IPS-18c (cell line): Measurements from ENCODE around the gene FLNB.

Experiments
- H3K4me3 ChIP-seq: 2 replicates; pipeline ENCODE4 v1.7.0; 2013; ENCODE audit warnings: low read depth, mild to moderate bottlenecking, low read length, moderate library complexity; ENCODE audit not compliant: insufficient read depth
- H3K9me3 ChIP-seq: one replicate; pipeline ENCODE4 v1.6.1; 2013; ENCODE audit warnings: mild to moderate bottlenecking, low read length, moderate library complexity; ENCODE audit not compliant: control insufficient read depth, insufficient read depth

FLNB gene

GRCh38 chr3:58098531-58098930 is 90.3 kb downstream of the FLNB start:
- no peak overlapping the region for H3K4me3 ChIP-seq
- no peaks in the 10 kb centered on the region for H3K9me3 ChIP-seq

GRCh38 chr3:58099865-58100264 is 91.6 kb downstream of the FLNB start:
- Histone ChIP-seq H3K9me3 (peaks cover 2% of the 10 kb centered on the region), H3K4me3 (no peak overlapping the region)

GRCh38 chr3:58101499-58102389 is 93.5 kb downstream of the FLNB start:
- no peak overlapping the region for H3K4me3 ChIP-seq
- peaks cover 2% of the 10 kb centered on the region for H3K9me3 ChIP-seq

GRCh38 chr3:58102390-58102750 is 94.1 kb downstream of the FLNB start:
- Histone ChIP-seq H3K4me3 (no peak overlapping the region), H3K9me3 (peaks cover 2% of the 10 kb centered on the region)

GRCh38 chr3:58102976-58103451 is 94.8 kb downstream of the FLNB start:
- H3K4me3 ChIP-seq: no peak overlapping the region
- peaks cover 2% of the 10 kb centered on the region for H3K9me3 ChIP-seq

- no peak overlapping the region for H3K4me3 ChIP-seq
- H3K9me3 ChIP-seq: peaks cover 2% of the 10 kb centered on the region
Observed at GRCh38 chr3:58104151-58104550, 95.9 kb downstream of the FLNB start.

GRCh38 chr3:58104712-58105111 is 96.5 kb downstream of the FLNB start:
- peaks cover 2% of the 10 kb centered on the region for H3K9me3 ChIP-seq
- H3K4me3 ChIP-seq: no peak overlapping the region

GRCh38 chr3:58105196-58105595 is 97.0 kb downstream of the FLNB start:
- no peak overlapping the region for H3K4me3 ChIP-seq
- H3K9me3 ChIP-seq: peaks cover 2% of the 10 kb centered on the region

GRCh38 chr3:58106061-58106460 is 97.8 kb downstream of the FLNB start:
- Histone ChIP-seq H3K9me3 (peaks cover 2% of the 10 kb centered on the region), H3K4me3 (no peak overlapping the region)

GRCh38 chr3:58106640-58107039 is 98.4 kb downstream of the FLNB start:
- H3K9me3 ChIP-seq: peaks cover 2% of the 10 kb centered on the region

GRCh38 chr3:58107597-58107996 is 99.4 kb downstream of the FLNB start:
- H3K9me3 ChIP-seq: peaks cover 2% of the 10 kb centered on the region
- H3K4me3 ChIP-seq: no peak overlapping the region

More at GRCh38 chr3:58106640-58107039, 98.4 kb downstream of the FLNB start:
- H3K4me3 ChIP-seq: no peak overlapping the region

GRCh38 chr3:58109752-58110151 is 101.5 kb downstream of the FLNB start:
- Histone ChIP-seq H3K9me3 (no peaks in the 10 kb centered on the region), H3K4me3 (no peak overlapping the region)

- H3K4me3 ChIP-seq: no peak overlapping the region
Observed at GRCh38 chr3:58111513-58112184, 103.4 kb downstream of the FLNB start.

GRCh38 chr3:58112185-58112535 is 103.9 kb downstream of the FLNB start:
- Histone ChIP-seq H3K9me3 (no peaks in the 10 kb centered on the region), H3K4me3 (no peak overlapping the region)

More at GRCh38 chr3:58111513-58112184, 103.4 kb downstream of the FLNB start:
- no peaks in the 10 kb centered on the region for H3K9me3 ChIP-seq

GRCh38 chr3:58115175-58115574 is 107.0 kb downstream of the FLNB start:
- no peak overlapping the region for H3K4me3 ChIP-seq
- H3K9me3 ChIP-seq: no peaks in the 10 kb centered on the region

GRCh38 chr3:58116161-58116955 is 108.1 kb downstream of the FLNB start:
- no peak overlapping the region for H3K4me3 ChIP-seq
- H3K9me3 ChIP-seq: no peaks in the 10 kb centered on the region

- Histone ChIP-seq H3K4me3 (no peak overlapping the region), H3K9me3 (no peaks in the 10 kb centered on the region)
Observed at GRCh38 chr3:58116985-58117384, 108.8 kb downstream of the FLNB start.
